K562 (cell line): ENCODE data around the gene ALDH6A1. TPM values are rescaled to one million over a fixed set of nuclear protein-coding genes. Genes with fewer than 3 reads are reported as not detected.

ENCODE experiments used
- CBX5 ChIP-seq: IDR thresholded peaks from 2 replicates; pipeline ENCODE4 v1.6.1; 2014; ENCODE audit warnings: low read depth, borderline replicate concordance
- ESRRB ChIP-seq: fragments of 250-450 bp; sonication (Bioruptor Pico); IDR thresholded peaks from 2 replicates; pipeline ENCODE4 v1.5.0; 2020; ENCODE audit warnings: mild to moderate bottlenecking, moderate library complexity, borderline replicate concordance
- EWSR1 ChIP-seq: fragments of 450-650 bp; IDR thresholded peaks from 2 replicates; pipeline ENCODE4 v1.6.1; 2018; ENCODE audit warnings: borderline replicate concordance, mild to moderate bottlenecking, low read depth, moderate library complexity; ENCODE audit not compliant: partially characterized antibody
- HCFC1 ChIP-seq: IDR thresholded peaks from 2 replicates; pipeline ENCODE4 v1.6.1; 2012; ENCODE audit warnings: low read depth, low read length, improper control_type of control experiment
- LCOR ChIP-seq: sonication (generic); formaldehyde crosslinking; IDR thresholded peaks from 2 replicates; pipeline ENCODE4 v1.8.0; 2022; ENCODE audit warnings: mild to moderate bottlenecking, missing genetic modification reagents
- PURB ChIP-seq: sonication (generic); formaldehyde crosslinking; IDR thresholded peaks from 2 replicates; pipeline ENCODE4 v1.9.0; 2021; ENCODE audit warnings: low read depth, mild to moderate bottlenecking, missing genetic modification reagents
- SIN3A ChIP-seq, 2 experiments: fragments of 150-350 bp in 1 of 2; IDR thresholded peaks; 2 replicates each; pipeline ENCODE4 v1.6.1; 2011 to 2016; ENCODE audit warnings: borderline replicate concordance in 2 of 2, low read depth in 2 of 2, low read length in 2 of 2, mild to moderate bottlenecking in 2 of 2, moderate library complexity in 2 of 2; ENCODE audit not compliant: control insufficient read depth in 1 of 2
- polyA plus RNA-seq, 8 experiments: library from polyadenylated mRNA; depleted of rRNA in 4 of 8; stranded (reverse) in 5 of 8; unstranded in 3 of 8; fragments of >200 nt; fragmentation: Nextera tagmentation in 2 of 8; fragmentation: Illumina TruSeq in 1 of 8; extraction: Ambion mirVana in 2 of 8; extraction: Trizol in 1 of 8; gene quantifications; 2 replicates each; pipeline versions ENCODE4 v1.2.1 to v1.2.3, GENCODE V29; 2011 to 2014; ENCODE audit warnings: inconsistent platforms in 1 of 8, missing spikeins in 1 of 8
- total RNA-seq, 7 experiments: library from RNA; depleted of rRNA in 6 of 7; stranded (reverse); fragments of >200 nt in 6 of 7; fragmentation: Illumina TruSeq in 2 of 7; extraction: Trizol in 2 of 7; gene quantifications; 2 replicates each; pipeline versions ENCODE4 v1.2.1 to v1.2.3, GENCODE V29; 2011 to 2021; ENCODE audit warnings: low replicate concordance in 1 of 7
- TF ChIP-seq, protein P1 (sequence below): fragments of 200-800 bp; sonication (Bioruptor generic); IDR thresholded peaks from 2 replicates; pipeline ENCODE4 v1.6.1; 2016; ENCODE audit warnings: missing genetic modification characterization, missing compliant biosample characterization
- TF ChIP-seq, protein P2 (sequence below): fragments of 200-800 bp; sonication (Bioruptor generic); IDR thresholded peaks from 2 replicates; pipeline ENCODE4 v1.6.1; 2017; ENCODE audit warnings: missing genetic modification characterization, missing compliant biosample characterization
- TF ChIP-seq, protein P3 (sequence below): sonication (generic); formaldehyde crosslinking; IDR thresholded peaks from 2 replicates; pipeline ENCODE4 v1.8.1; 2022; ENCODE audit warnings: missing genetic modification reagents
- TF ChIP-seq, protein P4 (sequence below): fragments of 250-450 bp; sonication (Bioruptor Pico); IDR thresholded peaks from 2 replicates; pipeline ENCODE4 v1.4.0; 2020
- TF ChIP-seq, protein P5 (sequence below), 2 experiments: fragments of 450-650 bp in 1 of 2; IDR thresholded peaks; 2 replicates each; pipeline ENCODE4 v1.6.1; 2011 to 2017; ENCODE audit warnings: low read depth in 2 of 2, antibody characterized with exemption in 1 of 2, borderline replicate concordance in 1 of 2, low read length in 1 of 2, mild to moderate bottlenecking in 1 of 2, mixed read lengths in 1 of 2; ENCODE audit not compliant: control insufficient read depth in 1 of 2

The ALDH6A1 gene
- total and polyA plus RNA-seq, 9 of the 15 experiments (the other 6 are each of a cell fraction or from before 2014, with no cell fraction given), result 3.1 to 11.5 (median 4.6) TPM

DNA sequence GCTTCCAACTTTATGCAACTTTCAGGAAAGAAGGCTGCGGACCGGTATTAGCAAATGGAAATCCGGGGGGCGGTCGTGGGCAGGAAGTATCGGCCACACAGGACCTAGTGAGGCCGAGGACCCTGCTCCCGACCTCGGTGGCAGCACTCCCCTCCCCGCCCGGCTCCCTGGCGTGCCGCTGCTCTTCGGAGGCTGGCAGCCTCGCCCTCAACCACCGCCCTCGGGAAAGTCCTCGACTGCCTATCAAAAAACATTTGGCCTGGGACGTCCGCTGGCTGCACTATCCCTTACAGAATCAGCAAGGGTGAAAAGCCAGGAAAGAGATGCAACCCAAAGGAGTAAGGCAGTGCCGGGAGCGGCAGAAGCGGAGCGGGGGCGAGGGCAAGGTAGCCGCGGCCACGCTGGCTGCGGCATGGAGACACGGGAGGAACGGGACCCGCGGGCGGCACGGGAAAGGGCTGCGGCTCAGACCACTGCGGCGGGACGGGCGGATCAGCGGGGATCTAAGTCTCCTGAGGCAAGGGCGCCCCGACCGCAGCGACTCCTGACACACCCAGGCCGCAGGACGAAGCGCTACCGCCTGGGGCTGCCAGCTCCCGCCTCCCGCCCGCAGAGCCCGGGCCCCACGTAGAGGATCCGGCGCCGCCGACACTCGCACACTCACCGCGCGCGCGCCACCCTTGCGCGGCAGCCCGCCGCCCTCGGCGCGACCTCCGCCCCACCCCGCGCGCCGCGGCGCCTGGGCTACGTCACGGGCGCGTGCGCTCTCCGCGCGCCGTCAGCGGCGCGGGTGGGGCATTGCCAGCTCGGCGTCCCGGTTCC, 65.5 kb downstream of the ALDH6A1 start, which contains the start of the genes BBOF1 and ENTPD5 (continued):
- TF ChIP-seq, protein P1, sequence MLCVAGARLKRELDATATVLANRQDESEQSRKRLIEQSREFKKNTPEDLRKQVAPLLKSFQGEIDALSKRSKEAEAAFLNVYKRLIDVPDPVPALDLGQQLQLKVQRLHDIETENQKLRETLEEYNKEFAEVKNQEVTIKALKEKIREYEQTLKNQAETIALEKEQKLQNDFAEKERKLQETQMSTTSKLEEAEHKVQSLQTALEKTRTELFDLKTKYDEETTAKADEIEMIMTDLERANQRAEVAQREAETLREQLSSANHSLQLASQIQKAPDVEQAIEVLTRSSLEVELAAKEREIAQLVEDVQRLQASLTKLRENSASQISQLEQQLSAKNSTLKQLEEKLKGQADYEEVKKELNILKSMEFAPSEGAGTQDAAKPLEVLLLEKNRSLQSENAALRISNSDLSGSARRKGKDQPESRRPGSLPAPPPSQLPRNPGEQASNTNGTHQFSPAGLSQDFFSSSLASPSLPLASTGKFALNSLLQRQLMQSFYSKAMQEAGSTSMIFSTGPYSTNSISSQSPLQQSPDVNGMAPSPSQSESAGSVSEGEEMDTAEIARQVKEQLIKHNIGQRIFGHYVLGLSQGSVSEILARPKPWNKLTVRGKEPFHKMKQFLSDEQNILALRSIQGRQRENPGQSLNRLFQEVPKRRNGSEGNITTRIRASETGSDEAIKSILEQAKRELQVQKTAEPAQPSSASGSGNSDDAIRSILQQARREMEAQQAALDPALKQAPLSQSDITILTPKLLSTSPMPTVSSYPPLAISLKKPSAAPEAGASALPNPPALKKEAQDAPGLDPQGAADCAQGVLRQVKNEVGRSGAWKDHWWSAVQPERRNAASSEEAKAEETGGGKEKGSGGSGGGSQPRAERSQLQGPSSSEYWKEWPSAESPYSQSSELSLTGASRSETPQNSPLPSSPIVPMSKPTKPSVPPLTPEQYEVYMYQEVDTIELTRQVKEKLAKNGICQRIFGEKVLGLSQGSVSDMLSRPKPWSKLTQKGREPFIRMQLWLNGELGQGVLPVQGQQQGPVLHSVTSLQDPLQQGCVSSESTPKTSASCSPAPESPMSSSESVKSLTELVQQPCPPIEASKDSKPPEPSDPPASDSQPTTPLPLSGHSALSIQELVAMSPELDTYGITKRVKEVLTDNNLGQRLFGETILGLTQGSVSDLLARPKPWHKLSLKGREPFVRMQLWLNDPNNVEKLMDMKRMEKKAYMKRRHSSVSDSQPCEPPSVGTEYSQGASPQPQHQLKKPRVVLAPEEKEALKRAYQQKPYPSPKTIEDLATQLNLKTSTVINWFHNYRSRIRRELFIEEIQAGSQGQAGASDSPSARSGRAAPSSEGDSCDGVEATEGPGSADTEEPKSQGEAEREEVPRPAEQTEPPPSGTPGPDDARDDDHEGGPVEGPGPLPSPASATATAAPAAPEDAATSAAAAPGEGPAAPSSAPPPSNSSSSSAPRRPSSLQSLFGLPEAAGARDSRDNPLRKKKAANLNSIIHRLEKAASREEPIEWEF, result no peak
- TF ChIP-seq, protein P2, sequence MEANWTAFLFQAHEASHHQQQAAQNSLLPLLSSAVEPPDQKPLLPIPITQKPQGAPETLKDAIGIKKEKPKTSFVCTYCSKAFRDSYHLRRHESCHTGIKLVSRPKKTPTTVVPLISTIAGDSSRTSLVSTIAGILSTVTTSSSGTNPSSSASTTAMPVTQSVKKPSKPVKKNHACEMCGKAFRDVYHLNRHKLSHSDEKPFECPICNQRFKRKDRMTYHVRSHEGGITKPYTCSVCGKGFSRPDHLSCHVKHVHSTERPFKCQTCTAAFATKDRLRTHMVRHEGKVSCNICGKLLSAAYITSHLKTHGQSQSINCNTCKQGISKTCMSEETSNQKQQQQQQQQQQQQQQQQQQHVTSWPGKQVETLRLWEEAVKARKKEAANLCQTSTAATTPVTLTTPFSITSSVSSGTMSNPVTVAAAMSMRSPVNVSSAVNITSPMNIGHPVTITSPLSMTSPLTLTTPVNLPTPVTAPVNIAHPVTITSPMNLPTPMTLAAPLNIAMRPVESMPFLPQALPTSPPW (CRISPR knock-in tag), result peak; percentile 92
- TF ChIP-seq LCOR (CRISPR knock-in tag) (no peak), ESRRB (CRISPR knock-in tag) (no peak), SIN3A (IDR thresholded peaks at IDR 0.05; ENCODE audit: borderline replicate concordance in 2 of 2, control insufficient read depth in 1 of 2, low read depth in 2 of 2, low read length in 2 of 2) (peak; percentile 94; a peak in 2 of 4 replicates), PURB (CRISPR knock-in tag) (no peak), CBX5 (no peak), EWSR1 (no peak), HCFC1 (peak; percentile 75)
- TF ChIP-seq, protein P3, sequence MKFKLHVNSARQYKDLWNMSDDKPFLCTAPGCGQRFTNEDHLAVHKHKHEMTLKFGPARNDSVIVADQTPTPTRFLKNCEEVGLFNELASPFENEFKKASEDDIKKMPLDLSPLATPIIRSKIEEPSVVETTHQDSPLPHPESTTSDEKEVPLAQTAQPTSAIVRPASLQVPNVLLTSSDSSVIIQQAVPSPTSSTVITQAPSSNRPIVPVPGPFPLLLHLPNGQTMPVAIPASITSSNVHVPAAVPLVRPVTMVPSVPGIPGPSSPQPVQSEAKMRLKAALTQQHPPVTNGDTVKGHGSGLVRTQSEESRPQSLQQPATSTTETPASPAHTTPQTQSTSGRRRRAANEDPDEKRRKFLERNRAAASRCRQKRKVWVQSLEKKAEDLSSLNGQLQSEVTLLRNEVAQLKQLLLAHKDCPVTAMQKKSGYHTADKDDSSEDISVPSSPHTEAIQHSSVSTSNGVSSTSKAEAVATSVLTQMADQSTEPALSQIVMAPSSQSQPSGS (CRISPR knock-in tag), result no peak
- TF ChIP-seq, protein P4, sequence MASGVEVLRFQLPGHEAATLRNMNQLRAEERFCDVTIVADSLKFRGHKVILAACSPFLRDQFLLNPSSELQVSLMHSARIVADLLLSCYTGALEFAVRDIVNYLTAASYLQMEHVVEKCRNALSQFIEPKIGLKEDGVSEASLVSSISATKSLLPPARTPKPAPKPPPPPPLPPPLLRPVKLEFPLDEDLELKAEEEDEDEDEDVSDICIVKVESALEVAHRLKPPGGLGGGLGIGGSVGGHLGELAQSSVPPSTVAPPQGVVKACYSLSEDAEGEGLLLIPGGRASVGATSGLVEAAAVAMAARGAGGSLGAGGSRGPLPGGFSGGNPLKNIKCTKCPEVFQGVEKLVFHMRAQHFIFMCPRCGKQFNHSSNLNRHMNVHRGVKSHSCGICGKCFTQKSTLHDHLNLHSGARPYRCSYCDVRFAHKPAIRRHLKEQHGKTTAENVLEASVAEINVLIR (CRISPR knock-in tag), result peak; percentile 74
- TF ChIP-seq, protein P5, sequence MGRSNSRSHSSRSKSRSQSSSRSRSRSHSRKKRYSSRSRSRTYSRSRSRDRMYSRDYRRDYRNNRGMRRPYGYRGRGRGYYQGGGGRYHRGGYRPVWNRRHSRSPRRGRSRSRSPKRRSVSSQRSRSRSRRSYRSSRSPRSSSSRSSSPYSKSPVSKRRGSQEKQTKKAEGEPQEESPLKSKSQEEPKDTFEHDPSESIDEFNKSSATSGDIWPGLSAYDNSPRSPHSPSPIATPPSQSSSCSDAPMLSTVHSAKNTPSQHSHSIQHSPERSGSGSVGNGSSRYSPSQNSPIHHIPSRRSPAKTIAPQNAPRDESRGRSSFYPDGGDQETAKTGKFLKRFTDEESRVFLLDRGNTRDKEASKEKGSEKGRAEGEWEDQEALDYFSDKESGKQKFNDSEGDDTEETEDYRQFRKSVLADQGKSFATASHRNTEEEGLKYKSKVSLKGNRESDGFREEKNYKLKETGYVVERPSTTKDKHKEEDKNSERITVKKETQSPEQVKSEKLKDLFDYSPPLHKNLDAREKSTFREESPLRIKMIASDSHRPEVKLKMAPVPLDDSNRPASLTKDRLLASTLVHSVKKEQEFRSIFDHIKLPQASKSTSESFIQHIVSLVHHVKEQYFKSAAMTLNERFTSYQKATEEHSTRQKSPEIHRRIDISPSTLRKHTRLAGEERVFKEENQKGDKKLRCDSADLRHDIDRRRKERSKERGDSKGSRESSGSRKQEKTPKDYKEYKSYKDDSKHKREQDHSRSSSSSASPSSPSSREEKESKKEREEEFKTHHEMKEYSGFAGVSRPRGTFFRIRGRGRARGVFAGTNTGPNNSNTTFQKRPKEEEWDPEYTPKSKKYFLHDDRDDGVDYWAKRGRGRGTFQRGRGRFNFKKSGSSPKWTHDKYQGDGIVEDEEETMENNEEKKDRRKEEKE (IDR thresholded peaks at IDR 0.05; ENCODE audit: borderline replicate concordance in 1 of 2, control insufficient read depth in 1 of 2, low read depth in 2 of 2, low read length in 1 of 2), result no peak
